Non-pigmented ciliary epithelial cell (primary cell): Measurements from ENCODE around the gene COTL1.
"Not testable (repeated sequence)": the region's sequence is repeated elsewhere in the genome, so short reads cannot be mapped to it uniquely, and the experiment has no call there.

ENCODE experiments used
- DNase-seq: peaks from one replicate; pipeline ENCODE4 v3.0.0-alpha.2; 2010; ENCODE audit warnings: low read depth

The COTL1 gene

GRCh38 chr16:84569382-84569987, 48.4 kb downstream of the COTL1 start:
- DNase-seq: no peak

GRCh38 chr16:84568066-84568465, 49.8 kb downstream of the COTL1 start:
- no peak for DNase-seq

- DNase-seq: no peak
Measured at GRCh38 chr16:84567286-84567962, 50.5 kb downstream of the COTL1 start.

- no peak for DNase-seq
Measured at GRCh38 chr16:84566545-84567257, 51.2 kb downstream of the COTL1 start.

GRCh38 chr16:84565669-84566495, 52.0 kb downstream of the COTL1 start:
- DNase-seq: no peak

GRCh38 chr16:84563786-84564420, 54.0 kb downstream of the COTL1 start:
- DNase-seq: no peak

GRCh38 chr16:84563064-84563715, 54.7 kb downstream of the COTL1 start:
- DNase-seq: no peak

GRCh38 chr16:84562174-84562815, 55.6 kb downstream of the COTL1 start:
- no peak for DNase-seq

GRCh38 chr16:84561291-84561690, 56.6 kb downstream of the COTL1 start:
- DNase-seq: no peak

- DNase-seq: no peak
Measured at GRCh38 chr16:84560269-84560668, 57.6 kb downstream of the COTL1 start.

GRCh38 chr16:84559311-84559932, 58.5 kb downstream of the COTL1 start:
- DNase-seq: no peak

- DNase-seq: not testable (repeated sequence)
Measured at GRCh38 chr16:84558850-84559249, 59.0 kb downstream of the COTL1 start.

GRCh38 chr16:84557504-84557903, 60.4 kb downstream of the COTL1 start:
- no peak for DNase-seq

GRCh38 chr16:84557059-84557458, 60.8 kb downstream of the COTL1 start:
- DNase-seq: no peak

- DNase-seq: no peak
Measured at GRCh38 chr16:84555418-84556196, 62.3 kb downstream of the COTL1 start.

- no peak for DNase-seq
Measured at GRCh38 chr16:84554627-84555328, 63.1 kb downstream of the COTL1 start.

GRCh38 chr16:84553873-84554399, 63.9 kb downstream of the COTL1 start:
- no peak for DNase-seq

GRCh38 chr16:84552135-84552534, 65.7 kb downstream of the COTL1 start:
- DNase-seq: no peak

GRCh38 chr16:84550096-84550495, 67.8 kb downstream of the COTL1 start:
- no peak for DNase-seq
